GM21381 (cell line): ENCODE results near the gene KAZN.

ENCODE experiments used
- ATAC-seq: cut with Tn5 transposase; IDR thresholded peaks from one replicate; pipeline ENCODE4 v1.9.1; 2021; ENCODE audit warnings: mild to moderate bottlenecking, moderate library complexity; ENCODE audit not compliant: unreplicated experiment

Gene KAZN

DNA sequence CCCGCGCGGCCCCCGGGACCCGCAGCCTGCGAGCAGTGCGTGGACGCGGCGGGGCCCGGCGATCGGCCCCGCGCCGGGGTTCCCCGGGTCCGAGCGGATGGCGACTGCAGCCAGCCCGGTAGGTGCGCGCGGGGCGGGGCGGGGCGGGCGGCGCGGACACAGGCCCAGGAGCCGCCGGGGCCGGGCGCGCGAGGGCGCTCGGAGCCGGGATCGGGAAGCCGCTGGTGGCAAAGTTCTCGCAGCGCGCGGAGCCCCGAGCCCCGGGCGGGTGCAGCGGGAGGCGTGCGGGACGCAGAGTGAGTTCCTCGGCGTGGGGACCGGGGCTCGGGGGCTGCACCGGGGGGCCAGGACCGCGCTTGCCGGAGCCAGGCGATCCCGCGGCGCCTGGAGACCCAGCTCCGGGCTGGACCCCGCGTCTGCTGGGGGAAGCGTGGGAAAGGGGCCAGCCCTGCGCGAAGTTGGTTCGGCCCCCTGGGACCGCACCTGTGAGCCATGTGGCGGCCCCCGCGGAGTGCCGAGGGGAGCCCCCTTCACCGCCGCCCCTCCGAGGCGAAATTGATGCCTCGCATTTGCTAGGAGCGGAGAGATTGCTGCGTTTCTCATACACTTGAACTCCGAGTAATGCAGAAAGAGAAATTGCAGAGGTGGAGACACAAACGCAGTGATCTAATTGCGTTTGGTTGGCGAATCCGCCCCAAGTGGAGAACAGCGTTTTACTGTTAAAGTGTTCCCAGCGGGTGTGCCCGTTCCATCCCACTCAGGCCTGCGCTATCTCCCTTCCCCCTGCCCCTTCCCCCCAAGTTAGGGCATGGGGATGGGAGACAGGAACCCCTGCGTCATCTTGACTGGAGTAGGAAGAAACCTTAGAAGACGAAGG lies 326.2 kb downstream of the KAZN start:
- ATAC-seq, result peak; percentile 11

DNA sequence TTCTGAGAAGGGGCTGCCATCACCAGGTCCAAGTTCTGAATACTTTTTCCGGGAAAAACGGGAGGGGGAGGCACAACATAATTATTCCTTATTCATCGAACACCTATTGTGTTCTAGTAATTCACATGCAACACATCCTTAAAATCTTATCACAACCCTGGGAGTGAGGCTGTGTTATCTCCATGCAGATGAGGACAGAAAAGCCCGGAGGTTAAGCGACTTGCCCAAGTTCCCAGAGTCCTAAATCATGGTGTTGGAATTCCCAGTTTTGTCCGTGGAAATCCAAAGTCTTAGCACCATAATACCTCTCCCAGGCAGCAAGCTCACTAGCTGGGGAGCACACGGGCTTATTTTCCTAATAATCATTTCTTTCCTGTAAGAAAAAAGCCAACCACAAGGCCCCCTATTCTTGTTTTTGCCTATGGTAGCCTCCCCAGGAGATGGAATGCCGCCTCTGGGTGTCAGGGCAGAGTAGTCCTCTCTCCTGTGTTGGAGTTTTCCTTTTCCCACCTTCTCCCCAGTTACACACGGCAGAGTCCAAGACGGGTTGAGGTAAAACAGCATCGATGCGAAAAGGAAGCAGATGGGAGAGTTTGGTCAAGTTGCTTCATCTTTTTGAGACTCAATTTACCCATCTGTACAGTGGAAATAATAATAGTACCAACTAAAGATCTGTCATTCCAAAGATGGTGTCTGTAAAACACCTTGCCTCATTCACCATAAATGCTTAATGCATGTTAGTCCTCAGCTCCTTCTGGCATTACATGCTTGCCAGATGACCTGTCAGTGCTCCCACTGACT lies 327.1 kb downstream of the KAZN start:
- no peak for ATAC-seq

DNA sequence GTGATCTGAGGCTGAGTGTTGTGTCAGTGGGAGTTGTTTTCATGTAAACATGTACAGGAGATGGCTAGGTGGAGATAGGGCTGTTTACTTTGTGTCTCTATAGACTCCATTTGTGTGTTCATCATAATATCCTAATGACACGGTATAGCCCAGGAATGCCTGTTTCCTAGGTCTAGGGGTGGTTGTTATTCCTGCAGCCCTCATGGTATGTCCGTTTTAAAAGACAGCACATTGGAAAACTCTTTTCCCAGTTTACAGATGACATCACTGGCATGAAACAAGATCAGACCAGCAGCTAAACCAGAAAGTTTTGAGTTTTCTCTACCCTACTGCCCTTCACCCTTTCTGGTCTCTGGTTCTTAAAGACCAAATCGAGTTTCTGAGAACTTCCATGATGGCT lies 327.7 kb downstream of the KAZN start:
- no peak for ATAC-seq

DNA sequence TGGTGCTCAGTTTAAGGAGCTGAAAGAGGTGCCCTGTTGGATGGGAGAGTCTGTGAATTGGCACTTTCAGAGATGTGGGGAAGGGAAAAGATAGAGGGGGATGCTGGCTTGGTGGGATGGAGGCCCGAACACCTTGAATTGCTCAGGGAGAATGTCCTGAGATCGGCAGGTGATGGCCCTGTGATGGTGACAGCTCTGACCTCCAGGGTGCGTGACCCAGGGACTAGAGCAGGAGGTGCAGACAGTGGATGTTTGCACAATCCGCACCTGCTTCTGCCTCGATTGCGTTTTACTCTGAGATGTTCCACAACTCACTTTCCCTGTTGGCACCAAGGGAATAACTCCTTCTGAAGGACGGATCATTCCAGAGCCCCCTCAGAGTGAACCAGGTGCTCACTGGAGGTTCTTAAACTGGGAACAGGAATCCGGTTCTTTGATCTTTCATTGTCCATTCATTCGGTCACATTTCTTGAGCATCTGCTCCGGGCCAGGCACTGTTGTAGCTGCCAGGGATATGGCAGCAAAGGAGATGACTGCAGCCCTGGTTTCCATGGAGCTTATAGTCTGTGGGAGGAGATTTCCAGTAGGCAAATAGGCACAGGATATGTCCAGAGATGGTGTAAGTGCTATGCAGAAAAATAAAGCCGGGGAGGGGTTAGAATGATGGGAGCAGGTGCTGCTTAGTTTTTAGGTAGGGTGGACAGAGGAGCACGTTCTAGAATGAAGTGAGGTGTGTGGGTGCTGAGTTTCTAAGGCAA lies 328.5 kb downstream of the KAZN start:
- ATAC-seq, result no peak

DNA sequence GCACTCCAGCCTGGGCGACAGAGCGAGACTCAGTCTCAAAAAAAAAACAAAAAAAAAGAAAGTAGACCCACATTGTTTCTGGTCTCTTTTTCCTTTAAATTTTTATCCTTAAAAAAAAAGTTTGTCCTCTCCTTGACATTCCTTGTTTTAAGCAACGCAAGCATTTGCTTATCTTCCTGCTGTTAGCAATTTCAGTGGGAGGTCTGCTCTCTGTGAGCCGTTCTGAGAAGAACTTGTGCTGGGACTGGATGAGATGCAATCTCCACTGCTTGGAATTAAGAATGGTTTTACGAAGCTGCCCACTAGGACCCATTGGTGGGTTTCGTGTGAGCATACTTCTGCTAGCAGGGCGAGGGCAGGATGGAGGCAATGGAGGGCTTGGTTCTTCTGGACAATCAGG lies 329.9 kb downstream of the KAZN start:
- no peak for ATAC-seq

DNA sequence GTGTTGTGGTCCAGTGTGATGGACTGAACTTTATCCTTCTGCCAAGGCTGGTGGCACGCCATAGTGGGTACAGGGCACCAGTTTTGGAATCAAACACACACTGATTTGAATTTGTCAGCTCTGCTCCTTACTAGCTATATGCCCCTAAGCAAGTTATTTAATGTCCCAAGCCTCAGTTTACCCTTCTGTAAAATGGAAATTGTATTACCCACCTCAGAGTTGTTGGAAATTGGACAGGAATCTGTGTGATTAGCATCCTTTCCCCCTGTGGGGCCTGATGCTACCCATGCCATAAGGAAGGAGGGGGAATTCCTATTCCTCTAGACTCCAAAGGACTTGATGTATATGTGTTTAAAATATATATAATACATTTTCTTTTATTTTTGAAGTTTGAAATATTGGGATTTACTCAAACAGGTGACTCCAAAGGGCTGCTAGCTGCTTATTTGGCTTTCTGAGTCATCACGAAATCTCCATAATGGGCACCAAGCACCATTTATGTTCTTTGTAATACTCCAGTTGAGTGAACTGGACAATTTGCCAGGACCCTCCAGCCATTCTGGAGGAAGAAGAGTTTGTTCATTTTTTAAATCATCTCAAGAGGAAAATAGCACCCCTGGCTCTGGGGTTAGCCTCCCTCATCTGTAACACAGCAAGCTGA lies 330.5 kb downstream of the KAZN start:
- ATAC-seq, result no peak

DNA sequence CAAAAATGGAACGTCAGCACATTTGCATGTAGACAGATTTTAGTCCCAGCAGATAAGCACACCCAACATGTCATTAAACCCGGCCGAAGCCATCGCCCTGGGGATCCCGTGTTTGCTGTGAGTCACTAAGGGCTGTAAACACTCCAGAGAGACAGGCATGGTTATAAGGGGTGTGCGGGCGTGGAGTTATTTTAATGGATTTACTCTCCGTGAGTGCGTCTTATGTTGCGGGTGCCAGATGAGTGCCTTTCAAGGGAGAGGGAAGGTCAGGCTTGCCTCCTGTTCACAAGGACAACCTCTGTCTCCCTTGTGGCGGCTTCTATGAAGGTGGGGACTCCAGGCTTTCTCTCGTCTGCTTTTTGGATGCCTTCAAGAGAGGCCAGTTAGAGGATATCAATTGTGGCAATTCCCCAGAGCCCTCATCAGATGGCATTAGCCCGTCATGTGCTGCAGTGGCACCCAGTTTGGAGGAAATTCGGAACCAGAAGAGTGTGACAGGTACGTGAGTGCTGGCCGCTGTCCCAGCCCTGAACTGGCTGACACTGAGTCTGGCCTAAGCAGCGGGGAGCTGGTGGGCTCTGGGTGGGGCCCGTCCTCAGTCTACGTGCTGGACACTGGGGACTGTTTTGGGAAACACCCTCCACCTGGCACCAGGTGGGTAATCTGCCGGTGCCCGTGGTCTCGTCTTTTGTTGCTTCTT lies 331.2 kb downstream of the KAZN start:
- ATAC-seq, result no peak

DNA sequence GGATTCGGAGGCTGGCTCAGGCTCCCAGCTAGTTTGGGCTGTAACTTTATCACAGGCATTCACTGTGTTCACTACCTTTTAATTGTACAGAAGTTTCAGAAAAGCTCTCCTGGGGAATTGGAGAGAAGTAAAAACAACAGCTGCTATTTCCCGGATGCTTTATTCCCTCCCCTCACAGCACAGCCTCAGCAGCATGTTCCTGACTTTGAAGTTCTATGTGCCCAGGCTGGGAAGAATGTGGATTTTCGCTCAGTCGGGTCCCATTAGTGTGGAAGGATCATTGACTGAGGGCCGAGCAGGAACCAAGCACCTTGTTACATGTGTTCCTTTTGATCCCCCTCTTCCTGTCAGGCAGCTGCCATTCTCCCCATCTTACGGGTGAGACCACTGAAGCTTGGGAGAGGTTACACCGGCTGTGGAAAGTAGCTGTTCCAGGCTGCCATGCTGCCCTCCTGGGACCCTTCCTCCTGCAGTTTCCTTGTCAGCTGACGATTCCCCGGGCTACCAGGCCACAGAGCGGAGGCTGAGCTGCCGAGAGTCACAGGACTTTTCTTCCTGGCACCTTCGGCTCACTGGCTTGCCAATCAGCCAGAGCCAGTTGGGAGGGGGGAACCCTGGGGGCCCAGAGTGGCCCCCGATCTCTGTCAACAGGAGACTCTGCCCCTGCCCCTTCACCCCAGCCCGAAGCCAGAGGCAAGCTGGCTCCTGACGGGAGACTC lies 331.9 kb downstream of the KAZN start:
- no peak for ATAC-seq

DNA sequence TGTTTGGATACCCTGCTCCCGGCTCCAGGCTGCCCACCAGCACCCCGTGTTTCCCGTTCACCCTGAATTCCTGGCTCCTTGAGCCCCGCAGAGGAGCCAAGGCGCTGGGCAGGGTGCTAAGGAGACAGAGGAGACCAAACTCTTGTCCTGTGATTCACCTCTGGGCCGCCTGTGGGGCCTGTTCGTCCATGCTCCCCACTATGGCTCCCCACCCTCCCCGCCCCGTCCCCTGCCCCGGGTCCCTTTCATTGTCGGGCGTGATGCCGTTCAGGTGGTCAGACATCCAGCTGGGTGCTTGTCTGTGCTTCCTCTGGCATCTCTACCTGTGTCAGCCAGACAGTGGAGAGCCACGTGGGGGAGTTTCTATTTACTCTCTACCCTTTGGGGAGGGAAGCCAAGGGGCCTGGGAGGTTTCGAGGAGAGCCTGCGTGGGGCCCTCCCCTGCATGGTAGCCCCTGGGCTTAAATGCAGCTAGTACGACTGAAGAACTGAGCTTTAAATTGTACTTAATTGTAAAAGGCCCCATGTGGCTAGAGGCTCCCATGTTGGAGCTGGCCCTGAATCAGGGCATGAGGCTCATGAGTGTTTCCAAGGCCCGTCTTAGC lies 333.7 kb downstream of the KAZN start:
- no peak for ATAC-seq

DNA sequence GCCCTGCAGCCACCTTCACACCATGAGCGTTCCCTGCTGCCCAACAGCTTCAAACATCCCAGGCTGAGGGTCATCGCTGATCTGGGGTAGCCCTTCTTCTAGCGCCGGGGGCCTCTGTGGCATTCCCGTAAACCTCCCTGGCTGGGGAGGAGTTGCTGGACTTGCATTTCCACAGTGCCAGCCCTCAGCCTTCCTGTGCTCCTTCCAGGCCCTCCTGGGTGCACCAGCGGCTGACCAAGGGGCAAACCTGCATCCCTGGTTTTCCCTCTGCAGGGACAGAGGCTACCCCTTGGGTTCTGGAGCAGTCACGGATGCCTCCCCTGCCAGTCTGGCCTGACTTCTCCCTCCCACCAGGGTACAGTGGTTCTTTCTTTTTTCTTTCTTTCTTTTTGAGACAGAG lies 336.4 kb downstream of the KAZN start:
- no peak for ATAC-seq

DNA sequence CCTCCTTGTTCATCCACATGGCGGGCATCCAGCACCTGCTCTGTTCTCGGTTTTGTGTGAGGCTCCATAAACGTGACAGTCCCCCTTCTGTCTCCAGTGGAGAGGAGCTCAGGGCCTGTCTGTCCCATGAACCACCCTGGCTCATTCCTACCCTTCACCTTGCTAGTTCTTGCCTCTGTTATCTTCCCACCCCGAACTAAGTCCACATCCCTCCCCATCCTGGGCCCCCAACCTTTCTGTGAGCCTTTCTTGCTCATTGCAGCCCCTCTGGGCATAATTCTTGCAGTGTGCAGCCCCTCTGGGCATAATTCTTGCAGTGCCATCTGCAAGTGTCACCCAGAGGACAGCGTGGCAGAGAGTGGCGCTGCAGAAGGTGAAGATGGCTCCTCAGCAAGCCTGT lies 338.3 kb downstream of the KAZN start:
- no peak for ATAC-seq

DNA sequence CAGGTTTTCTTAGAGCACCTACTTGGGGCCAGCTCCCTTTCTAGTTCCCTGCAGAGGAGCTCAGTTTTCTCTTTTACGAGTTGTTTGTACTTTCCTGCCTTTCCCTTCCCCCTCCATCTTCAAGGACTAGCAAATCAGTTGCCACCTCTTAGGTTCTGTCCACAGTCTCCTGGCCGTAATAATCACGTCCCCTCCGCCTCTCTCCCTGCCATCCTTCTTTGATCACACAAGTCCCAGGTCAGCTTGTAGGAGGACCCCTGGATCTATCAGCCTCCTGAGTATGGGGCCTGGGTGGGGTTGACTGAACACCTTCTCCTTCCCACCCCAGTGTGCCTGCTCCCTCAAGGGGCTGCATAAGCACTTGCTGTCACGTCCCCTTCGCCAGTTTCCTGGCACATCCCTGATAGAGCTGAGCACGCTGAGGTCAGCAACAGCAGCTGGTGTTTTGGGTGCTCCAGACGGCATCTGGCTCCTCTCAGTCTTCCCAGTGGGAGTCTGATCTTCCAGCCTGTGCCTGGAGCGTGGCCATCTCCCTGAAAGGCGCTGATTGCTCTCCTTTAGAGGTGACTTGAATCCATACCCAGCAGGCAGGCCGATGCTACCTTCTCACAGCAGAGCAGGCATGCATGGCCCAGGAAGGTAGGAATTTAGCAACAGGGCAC lies 338.9 kb downstream of the KAZN start:
- ATAC-seq, result no peak

DNA sequence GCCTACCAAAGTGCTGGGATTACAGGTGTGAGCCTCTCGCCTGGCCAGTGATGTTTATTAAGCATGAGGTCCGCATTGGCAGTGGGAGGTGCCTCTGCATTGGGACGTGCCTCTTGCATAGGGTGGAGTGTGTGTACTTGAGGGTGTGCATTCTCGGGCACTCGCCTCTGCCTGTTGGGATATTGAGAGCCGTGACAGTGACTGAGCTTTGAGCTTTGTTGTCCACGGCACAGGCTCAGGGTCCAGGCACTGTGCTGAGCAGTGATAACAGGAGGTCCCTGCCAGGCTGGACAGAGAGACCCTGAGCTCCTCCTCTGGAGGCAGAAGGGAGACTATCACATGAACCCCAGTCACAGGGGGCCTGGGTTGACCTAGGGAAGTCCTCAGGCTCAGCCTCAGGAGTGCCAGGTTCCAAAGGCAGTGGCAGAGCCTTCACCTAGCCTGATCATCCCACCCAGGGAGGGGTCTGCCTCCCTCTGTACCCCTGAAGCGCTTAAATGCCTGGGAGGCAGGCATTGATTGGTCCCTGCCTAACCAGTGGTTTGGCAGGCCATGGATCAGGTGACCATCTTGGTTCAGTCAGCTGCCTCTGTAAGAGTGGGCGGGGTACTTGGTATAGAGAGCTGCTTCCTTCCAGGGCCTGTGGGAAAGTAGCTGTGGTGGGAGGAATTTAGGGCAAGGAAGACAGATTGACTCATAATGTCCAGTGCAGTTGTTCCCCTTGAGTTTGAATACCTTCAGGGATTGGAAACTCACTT lies 341.2 kb downstream of the KAZN start:
- ATAC-seq, result no peak

DNA sequence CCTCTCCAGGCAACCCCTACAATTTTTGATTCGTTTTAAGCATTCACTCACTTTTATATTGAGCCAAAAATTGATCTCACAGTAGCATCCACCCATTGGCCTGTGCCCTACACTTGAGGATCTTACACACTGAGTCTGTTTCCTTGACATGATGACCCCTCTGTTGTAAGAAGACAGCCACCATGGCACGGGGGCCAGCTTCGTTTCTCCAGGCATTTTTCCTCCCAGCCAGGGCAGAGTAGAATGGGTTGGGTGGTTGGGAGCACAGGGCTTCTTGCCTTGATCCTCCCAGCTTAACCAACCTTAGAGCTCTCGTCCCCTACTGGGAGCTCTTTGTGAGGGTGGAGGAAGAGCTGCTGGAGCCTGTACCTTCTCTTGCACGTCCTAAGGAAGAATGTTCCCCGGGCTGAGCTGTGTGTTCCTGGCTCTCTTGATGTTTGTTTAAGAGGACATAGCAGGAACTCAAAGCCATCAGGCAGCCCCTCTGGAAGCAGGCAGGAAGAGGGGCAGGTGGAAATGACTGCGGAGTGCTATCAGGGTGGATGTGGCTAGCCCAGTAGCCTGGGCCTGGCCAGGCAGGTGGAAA lies 341.9 kb downstream of the KAZN start:
- no peak for ATAC-seq

DNA sequence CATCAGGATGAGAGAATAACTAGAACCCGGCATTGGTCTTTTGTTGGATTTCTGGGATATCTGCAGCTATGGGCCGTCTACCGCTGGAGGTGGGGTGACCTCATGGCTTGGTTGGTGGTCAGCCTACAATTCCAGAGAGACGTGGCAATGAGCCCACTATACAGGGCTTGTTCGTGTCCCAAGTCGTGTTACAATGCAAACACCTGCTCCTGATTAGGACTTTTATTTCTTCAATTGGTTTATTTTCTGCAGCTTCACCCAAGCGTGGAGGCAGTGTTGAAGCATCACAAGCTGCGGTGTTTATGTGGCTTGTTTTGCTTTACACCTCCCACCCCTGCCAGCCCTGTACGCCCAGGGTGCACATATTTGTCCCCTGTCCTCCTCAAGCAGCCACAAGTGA lies 343.4 kb downstream of the KAZN start:
- no peak for ATAC-seq

DNA sequence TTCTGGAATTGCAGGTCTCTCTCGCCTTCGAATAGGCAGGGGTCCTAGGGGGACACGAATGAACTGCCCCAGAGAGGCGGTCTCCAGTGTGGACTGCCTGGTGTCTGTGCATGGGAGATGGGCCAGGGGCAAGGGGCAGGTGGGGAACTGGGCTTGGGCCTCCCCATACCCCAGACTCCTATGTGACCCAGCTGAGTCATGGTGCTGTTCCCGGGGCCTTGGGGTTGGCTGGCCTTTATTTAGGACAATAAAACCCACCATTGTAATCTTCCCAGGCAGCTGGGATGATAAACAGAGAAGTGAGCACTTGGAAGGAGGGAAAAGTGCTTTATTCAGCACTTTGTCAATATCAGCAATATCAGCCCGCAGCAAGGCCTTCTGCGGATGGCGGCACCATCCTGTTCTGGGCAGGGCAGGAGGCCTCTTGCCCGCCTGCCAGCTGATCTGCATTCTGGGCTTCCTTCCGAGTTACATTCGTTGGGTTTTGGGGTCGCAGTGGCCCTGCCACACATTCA lies 346.0 kb downstream of the KAZN start:
- ATAC-seq, result no peak
